Mammary epithelial cell (primary cell): Measurements from ENCODE around the gene SRSF10.

Experiments used
- EZH2 ChIP-seq: IDR thresholded peaks from 2 replicates; pipeline ENCODE4 v1.6.1; 2012; ENCODE audit warnings: low read length, inconsistent platforms, borderline replicate concordance
- TF ChIP-seq, protein P1 (sequence below), 2 donors: IDR thresholded peaks in 1 of 2; conservative IDR thresholded peaks in 1 of 2; 2 replicates each; pipeline ENCODE4 v1.5.1; 2011 to 2012; ENCODE audit warnings: inconsistent platforms in 2 of 2, low read length in 2 of 2, mild to moderate bottlenecking in 2 of 2, control low read depth in 1 of 2, low read depth in 1 of 2; ENCODE audit not compliant: insufficient read depth in 1 of 2; ENCODE audit errors: extremely low read depth in 1 of 2

DNA sequence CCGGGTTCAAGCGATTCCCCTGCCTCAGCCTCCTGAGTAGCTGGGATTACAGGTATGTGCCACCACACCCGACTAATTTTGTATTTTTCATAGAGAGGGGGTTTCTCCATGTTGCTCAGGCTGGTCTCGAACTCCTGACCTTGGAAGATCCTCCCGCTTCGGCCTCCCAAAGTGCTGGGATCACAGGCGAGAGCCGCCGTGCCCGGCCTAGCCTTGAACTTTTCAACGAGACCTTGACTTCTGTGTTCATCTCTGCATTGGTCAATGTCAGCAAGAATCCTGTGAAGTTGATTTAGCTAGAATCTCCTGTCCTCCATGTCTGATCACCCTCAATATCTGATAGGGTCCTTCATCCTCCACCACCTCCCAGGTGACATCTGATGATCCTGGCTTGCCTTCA lies 55.5 kb downstream of the SRSF10 start:
- TF ChIP-seq EZH2: no peak
- TF ChIP-seq, protein P1, sequence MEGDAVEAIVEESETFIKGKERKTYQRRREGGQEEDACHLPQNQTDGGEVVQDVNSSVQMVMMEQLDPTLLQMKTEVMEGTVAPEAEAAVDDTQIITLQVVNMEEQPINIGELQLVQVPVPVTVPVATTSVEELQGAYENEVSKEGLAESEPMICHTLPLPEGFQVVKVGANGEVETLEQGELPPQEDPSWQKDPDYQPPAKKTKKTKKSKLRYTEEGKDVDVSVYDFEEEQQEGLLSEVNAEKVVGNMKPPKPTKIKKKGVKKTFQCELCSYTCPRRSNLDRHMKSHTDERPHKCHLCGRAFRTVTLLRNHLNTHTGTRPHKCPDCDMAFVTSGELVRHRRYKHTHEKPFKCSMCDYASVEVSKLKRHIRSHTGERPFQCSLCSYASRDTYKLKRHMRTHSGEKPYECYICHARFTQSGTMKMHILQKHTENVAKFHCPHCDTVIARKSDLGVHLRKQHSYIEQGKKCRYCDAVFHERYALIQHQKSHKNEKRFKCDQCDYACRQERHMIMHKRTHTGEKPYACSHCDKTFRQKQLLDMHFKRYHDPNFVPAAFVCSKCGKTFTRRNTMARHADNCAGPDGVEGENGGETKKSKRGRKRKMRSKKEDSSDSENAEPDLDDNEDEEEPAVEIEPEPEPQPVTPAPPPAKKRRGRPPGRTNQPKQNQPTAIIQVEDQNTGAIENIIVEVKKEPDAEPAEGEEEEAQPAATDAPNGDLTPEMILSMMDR (conservative IDR thresholded peaks at IDR 0.05 in 1 of 2, IDR thresholded peaks at IDR 0.05 in 1 of 2; ENCODE audit: extremely low read depth in 1 of 2, insufficient read depth in 1 of 2, low read depth in 1 of 2, low read length in 2 of 2): no peak
